ENCODE data around the gene GRIA2.
"Not testable (repeated sequence)": the region's sequence is repeated elsewhere in the genome, so short reads cannot be mapped to it uniquely, and the experiment has no call there.

GRIA2 gene

DNA sequence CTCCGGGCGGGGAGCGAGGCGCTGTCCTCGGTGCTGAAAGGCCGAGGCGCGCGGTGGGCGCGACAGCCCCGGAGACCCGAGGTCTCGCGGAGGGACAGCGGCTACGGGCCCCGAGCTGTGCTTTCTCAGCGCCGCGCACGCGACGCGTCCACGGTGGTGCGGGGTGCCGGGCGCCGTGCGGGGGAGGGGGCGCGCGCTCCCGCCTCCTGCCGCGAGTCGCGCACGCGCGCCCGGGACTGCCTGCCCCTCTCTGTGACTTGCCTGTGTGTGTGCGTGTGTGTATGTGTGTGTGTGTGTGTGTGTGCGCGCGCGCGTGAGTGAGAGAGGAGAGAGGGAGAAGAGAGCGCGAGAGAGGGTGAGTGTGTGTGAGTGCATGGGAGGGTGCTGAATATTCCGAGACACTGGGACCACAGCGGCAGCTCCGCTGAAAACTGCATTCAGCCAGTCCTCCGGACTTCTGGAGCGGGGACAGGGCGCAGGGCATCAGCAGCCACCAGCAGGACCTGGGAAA is at the start of gene GRIA2:
TSS of gene GRIA2 (plus strand) at position 358 of the 511 bp plus-strand sequence. CDS start 315 bp downstream, outside the sequence.
- peak; percentile 63 to 66 for DNase-seq

DNA sequence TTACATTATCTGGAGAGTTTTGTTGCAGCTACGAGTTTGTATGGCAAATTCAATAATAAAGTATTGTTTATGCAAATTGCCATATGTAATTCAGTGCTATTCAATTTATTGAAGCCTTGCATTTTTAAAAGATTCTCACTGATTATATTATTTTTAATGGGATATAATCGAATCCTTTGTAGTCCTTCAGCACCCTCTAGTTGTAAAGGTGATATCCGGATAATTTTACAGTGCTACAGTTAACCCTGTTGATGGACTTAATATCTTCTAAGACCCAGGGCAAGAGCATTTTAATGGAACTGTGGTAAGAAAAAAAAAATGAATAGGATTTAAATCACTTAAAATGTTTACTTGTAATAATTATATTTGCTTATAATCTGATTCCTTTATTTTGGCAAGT is 48.5 kb upstream of the GRIA2 start:
- DNase-seq = peak in 1 of 2 experiments; percentile 6

DNA sequence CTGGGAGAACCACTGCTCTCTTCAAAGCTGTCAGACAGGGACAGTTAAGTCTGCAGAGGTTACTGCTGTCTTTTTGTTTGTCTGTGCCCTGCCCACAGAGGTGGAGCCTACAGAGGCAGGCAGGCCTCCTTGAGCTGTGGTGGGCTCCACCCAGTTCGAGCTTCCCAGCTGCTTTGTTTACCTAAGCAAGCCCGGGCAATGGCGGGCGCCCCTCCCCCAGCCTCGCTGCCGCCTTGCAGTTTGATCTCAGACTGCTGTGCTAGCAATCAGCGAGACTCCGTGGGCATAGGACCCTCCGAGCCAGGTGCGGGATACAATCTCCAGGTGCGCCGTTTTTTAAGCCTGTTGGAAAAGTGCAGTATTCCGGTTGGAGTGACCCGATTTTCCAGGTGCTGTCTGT is 40.3 kb upstream of the GRIA2 start:
- DNase-seq = not testable (repeated sequence)

DNA sequence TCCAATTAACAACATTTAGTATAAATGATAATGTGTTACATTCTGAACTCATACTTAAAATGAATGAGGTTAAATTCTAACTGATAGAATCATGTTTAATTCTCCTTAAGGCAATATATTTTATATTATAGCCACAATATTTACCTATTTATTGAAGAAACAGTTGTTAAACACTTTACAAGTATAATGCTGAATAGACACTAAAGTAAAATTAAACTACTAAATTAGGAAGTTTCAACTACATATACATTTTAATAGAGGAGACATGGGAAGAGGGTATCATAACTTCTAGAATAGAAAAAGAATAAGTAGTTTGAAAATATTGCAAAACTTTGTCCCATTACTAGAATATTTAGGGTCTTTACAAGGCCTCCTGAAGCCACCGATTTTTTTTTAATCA is 36.2 kb upstream of the GRIA2 start:
- no peak for DNase-seq

DNA sequence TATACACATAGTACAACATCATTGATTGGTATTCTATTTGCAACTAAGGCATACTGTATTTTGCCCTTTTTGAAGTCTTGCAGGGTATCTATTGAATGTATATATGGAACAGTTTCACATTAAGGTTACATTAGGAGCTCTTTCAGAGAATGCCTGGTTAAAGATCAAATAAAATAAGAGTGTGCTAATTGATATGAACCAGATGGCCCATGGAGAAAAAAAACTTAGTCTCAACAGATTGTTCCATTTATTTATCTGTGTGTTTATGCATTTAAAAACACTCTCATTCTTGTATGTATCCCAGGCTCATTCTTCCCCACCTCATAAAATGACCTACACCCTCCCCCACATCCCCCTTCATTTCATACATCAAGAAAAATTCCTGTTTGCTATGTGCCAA is 35.2 kb upstream of the GRIA2 start:
- DNase-seq = no peak

DNA sequence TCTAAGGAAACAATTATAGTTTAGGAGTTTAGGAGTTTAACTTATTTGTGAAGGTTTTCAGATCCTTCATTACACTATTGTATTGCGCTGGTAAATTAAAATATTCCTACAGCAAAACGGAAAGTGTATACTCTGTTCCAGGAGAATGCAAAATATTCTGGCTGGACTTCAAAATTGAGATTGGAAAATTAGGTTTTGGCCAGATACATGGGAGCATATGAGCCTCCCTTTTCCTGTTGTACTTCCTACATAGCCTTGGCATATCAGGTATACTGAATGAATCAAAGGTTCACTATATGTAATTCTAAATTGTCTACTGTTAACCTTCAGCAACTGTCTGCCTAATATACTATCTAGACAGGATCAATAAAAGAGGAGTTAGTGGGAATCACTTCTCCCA is 25.2 kb upstream of the GRIA2 start:
- DNase-seq = no peak

DNA sequence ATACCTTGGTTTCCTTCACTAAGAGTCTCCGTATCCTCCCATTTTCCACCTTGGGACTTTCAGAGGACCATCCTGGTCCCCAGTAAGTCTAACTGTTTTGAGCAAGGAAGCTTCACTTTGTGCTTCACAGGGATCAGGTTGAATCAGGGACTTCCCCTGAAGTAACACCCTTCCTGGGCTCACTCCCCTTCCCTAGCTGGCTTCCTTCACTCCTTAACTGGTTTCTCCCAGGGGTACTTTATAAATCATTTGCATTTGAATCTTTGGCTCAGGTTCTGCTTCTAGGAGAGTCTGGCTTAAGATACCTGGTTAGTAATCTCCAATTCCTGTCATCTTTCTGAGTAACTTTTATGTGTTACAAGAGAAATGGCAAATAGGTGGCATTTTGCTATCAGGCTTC is 24.5 kb upstream of the GRIA2 start:
- DNase-seq = no peak

DNA sequence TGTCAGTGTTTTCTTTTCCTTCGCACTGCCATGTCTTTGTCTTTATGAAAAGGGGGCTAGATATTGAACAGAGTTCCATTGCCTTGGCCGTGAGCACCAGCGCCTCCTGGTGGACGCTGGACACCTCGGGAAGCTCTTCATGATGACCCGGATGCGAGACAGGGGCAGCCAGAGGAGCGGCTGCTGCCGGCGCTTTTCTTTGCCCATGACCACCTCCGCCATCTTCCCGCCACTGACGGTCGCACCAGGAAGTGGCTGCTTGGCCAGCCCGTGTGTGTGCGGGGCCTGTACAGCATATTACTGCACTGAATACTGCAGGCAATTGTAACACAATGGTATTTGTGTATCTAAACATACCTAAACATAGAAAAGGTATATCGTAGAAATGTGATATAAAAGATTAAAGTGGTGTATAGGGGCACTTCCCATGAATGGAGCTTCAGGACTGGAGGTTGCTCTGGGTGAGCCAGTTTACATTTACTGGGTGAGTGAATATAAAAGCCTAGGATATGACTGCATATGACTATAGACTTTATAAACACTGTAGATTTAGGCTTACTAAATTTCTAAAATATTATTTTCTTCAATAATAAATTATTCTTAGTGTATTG is 15.8 kb upstream of the GRIA2 start:
- DNase-seq = no peak

DNA sequence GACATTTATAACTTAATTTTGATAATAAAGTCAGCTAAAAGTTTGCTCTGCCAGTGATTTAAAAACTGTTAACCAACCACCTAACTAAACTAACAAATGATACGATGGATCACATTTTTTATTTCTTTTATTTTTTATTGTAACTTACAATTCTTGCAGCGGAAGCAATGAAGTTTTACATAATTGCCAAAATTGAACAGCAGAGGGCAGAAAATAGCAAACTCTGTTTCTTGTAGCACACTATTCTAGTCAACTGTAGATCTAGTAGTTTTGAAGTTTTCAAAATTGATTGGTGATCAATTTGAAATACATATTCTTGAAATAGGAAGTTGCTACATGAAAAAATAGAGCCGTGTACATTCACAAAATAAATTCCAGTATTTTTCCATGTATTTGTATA is 2.8 kb upstream of the GRIA2 start:
- peak in 1 of 2 experiments; percentile 22 for DNase-seq

DNA sequence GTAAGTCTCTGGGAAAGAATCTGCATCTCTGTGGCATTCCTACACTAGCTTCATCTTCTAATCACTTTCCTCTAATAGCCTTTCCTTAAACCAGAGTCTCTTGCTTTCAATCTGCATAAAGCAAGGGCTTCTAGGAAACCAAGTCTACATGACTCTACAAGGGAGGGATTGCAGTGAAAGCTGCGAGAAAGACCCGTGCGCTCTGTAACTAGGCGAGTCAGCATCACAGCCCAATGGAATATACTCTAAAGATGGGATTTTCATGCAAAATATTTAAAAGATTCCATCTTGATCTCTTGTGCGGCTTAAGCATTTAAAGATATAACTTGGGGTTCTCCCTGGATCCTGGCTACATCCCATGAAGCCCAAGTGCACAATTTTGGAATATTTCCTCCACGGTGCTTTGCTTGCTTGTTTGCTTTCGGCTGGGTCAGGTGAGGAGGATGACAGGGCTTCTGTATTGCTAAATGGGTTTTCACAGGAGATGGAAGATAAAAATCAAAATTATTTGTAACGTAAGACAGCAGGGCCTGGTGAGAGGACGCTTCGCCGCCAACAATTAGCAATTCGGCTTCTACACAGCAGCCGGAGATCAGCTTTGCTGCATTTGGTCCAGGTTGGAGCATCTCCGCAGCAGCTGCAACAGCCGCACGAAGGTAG is 687 bp upstream of the GRIA2 start:
- DNase-seq = peak in 1 of 2 experiments; percentile 48

DNA sequence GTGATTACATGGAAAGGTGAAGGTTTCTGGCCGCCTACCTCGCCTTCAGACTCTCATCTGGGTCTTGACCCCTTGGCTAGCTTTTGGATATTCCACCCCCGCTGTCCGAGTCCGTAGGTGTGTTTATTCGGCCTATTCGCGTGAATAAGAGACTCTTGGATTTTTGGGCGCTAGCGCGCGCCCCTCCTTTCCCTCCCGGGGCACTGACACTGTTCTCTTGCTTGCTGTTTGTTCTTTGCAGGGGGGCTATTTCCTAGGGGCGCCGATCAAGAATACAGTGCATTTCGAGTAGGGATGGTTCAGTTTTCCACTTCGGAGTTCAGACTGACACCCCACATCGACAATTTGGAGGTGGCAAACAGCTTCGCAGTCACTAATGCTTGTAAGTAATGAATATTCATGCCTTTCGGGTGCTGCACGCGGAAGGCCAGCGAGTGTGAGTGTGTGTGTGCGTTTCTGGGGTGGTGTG is 932 bp downstream of the GRIA2 start:
- no peak for DNase-seq

DNA sequence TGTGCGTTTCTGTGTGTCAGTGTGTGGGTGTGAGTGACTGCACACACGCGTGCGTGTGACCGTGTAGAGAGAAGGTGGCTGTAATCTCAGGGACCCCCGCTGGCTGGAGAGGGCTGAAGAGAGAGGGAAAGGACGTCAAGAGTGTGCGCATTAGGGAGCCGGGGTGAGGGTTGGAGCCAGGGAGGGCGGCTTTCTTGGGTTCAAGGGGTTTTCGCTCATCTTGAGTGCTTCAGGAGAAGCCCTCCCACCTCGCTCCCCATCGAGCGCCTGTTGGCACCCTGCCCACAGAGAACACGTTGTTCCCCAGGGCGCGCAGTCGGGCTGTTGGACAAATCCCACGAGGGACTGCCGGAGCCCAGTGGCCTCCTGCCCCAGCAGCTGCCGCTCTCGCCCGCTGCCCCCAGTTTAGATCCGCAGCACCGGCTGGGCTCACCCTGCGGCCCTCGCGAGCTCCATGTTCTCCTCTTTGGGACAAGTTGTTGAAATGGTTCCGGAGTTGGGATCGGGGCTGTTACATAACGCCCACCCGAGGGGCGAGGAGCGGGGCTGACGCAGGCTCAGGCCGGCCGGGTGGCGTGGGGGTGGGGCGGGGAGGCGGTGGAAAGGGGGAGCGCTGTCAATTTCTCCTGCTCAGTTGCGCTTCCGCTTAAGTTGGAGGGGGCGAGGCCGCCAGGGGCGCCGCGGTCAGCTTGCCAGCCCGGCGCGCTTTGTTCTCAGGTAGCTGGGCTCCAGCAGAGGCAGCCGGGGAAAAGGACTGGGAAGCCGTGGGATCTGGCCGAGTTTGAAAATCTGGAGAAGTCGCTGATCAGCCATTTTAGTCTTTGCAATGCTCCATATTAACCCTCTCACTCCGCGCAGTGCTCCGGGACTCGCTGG is 1.6 kb downstream of the GRIA2 start:
- peak; percentile 56 to 74 for DNase-seq

DNA sequence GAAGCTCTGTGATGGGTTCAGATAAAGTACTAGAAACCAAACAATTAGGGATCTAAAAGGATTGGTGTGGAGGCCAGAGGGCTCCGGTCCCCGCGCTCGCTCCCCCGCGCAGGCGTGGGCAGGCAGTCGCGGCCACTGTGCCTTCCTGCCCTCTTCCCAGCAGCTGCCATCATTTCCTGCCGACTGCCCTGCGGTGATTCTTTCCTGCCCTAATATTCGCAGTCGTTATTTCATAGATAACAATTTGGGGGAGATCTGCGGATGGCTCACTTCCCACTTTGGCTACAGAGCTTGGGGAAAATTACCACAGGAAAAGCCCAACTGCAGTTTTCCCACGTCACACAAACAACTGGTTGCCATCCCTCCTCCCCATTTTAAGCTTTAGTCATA is 2.2 kb downstream of the GRIA2 start:
- DNase-seq = no peak

DNA sequence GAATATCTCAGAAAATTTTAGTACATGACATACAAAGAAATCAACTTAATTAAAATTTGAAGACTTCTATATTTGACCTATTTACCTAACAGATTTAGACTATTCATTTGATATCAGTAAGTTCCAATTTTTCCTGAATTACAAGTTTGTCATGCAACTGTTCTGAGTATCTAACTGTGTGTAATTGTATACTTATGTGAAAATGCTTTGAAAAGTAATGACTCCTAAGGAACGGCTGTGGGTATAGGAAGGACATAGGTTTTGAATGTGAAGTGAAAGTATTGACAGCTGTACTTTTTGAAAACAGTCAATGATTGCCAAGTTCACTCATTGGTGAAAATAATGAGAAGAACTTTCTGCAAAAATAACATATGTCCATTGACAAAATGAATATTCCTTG is 2.9 kb downstream of the GRIA2 start:
- no peak for DNase-seq

DNA sequence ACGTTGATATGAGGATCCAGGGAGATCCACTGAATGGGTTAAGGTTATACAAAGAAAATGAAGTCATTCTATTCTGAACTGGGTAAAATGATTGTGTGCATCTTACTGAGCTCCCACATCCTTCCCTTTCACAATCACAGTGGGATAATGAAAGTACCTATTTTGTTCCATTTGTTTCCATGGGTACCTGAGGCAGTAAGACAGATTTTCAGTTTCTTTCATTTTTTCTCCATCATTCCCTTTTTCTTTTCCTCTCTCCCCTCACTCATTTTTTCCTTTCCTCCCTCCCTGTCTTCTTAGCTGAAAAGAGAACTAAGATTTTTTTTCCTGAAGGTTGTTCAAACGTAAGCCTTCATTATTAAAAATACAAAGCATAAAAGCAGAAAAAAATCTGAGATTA is 4.6 kb downstream of the GRIA2 start:
- no peak for DNase-seq

DNA sequence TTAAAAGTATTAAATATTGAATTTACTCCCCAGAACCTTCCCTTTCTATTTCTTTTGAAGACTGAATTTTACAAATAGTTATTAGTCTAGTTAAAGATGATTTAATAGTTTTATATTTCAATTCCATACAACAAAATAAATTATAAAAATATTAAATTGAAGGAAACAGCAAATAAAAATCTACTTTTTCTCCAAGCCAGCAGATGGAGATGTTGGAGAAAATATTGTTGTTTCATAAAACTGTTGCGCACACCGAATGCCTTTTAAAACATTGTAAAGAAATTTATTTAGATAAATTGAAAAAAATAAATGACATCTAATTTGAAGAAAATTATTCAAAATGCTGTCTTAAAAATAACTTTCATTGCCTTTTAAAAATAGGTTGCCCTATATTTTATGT is 5.5 kb downstream of the GRIA2 start:
- no peak for DNase-seq

DNA sequence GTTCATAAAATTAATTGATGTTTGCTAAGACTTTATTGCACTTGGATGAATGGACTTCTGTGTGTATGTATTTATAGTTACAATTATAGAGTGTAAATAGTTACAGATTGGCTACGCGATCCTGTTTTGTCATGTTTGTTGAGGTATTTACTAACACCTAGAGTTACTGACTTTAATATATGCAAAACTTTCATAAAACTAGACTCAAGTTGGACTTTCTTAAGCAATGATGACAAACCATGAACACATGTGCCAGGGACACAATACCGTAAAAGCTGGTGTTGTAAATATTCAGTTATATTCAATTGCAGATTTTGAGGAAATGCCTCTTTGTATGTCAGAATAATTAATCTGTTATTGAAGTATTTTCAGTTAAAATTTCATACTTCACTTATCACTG is 6.1 kb downstream of the GRIA2 start:
- no peak for DNase-seq

DNA sequence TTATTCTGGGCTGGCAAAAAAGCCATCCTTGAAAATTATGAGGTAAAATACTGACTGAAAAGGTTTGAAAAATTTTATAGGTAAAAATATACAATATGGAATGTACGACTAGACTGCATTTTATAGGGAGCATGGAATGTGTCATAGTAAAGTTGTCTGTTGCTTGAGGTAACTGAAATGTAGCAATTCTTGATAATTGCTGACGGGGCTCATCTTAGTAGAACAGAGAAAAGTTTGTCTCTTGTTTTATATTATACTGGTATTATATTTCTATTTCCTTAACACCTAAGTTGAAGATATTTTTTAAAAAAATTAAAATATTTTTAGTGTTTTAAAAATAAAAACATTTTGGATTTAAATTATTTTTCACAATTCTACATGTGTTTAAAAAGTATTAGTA is 11.0 kb downstream of the GRIA2 start:
- no peak for DNase-seq

DNA sequence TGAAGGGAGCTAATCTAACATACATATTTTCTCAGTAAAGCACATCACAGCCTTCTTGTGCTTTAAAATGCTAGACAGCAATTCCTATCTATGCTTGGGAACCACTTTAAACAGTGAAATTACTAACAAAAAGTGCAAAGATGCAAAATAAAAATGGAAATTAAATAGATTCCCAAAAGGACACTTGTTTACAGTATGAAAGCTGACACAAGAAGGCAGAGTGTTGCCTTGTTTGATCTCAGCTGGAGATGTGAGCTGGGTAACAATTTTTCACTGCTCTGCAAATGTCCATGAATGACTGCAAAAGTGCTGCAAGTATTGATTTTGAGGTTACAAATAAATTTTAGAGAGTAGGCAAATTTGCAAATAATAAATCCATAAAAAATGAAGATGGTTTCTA is 22.3 kb downstream of the GRIA2 start:
- no peak for DNase-seq

DNA sequence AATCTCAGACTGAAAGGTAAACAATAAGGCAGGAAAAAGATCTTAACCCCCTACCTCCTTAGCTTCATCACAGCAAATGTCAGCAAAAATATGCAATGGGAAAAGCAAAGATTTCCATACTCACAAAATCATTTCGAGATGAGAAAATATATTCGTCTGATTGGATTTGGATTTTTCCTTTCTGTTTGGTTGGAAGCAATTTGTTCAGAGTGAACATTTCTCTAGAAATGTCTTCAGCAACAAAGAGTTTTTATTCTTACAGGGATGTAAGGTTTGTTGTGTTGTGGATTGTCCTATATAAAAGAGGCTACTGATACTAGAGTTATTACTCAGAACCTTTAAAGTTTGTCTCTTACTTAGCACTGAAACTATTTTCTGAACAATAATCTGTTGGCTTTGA is 23.8 kb downstream of the GRIA2 start:
- DNase-seq = no peak

DNA sequence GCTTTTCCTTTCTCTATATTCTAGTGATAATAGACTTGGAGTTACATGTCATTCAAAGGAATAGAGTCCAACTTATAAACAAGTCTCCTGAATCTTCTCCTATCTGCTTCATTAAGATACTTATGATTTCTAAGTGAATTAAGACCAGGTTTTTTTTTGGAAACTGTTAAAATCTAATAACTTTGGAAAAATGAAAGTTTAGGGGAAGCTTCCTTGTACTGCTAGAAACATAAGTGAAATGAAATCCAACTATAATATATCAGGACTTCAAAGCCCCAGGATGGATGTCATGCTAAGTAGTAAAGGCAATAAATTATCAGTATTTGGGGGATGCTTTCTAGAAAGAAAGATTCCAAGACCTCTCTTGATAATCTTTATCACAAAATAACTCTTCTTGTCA is 24.8 kb downstream of the GRIA2 start:
- DNase-seq = no peak

DNA sequence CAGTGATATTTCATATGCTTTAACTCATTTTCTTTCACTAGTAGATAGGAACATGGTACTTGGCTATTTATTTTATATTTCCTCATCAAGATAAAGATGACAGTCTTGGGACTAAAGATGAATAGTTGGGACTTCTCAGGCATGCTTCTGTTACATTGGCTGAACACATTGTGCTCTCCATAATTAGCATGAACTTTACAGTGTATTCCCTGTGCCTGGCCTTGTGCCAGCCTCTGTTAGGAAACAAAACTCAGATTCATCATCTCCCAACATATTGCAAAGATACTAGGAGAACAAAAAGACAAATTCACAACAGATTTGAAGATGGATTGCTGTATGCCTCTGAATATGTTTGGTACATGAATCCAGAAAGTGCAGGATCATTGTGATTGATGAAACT is 26.4 kb downstream of the GRIA2 start:
- DNase-seq = no peak

DNA sequence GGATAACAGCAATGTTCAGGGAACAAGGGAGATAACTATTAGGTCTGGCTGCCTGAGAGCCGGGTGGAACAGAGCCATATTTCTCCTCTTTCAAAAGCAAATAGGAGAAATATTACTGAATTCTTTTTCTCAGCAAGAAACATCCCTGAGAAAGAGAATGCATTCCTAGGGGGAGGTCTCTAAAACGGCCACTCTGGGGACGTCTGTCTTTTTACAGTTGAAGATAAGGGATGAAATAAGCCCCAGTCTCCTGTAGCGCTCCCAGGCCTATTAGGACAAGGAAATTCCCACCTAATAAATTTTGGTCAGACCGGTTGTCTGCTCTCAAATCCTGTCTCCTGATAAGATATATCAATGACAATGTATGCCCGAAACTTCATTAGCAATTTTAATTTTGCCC is 37.6 kb downstream of the GRIA2 start:
- not testable (repeated sequence) for DNase-seq

DNA sequence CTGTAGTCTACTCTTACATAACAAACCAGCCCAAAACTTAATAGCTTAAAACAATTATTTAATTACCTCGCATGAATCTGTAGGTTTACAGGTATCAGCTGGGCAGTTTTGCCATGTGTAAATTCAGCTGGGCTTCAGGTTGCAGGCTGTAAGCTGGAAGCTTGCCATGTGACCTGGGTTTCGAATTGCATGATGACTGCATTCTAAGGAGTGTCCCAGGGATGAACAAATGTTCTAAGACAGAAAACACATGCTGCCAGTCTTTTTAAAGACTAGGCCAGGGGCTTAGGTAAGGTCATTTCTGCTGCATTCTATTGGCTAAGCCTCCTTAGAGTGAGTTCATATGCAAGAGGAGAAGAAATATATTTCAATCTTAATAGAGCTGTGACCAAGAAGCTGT is 44.8 kb downstream of the GRIA2 start:
- peak; percentile 59 to 84 for DNase-seq
